Stimulated activated CD4-positive, alpha-beta T cell treated with anti-CD3 and anti-CD28 coated beads, Interleukin-2, amount 100 ng/mL, for 4 hours (primary cell): Measurements from ENCODE around the gene FHIT.

Experiments
- DNase-seq: peaks from one replicate; pipeline ENCODE4 v3.0.0-alpha.2; 2020; ENCODE audit warnings: low read depth

Gene FHIT

GRCh38 chr3:60276615-60277014, 974.6 kb downstream of the FHIT start:
- DNase-seq, result no peak

- DNase-seq, result no peak
Measured at GRCh38 chr3:60274646-60275045, 976.6 kb downstream of the FHIT start.

GRCh38 chr3:60274098-60274497, 977.2 kb downstream of the FHIT start:
- no peak for DNase-seq

GRCh38 chr3:60269829-60270266, 981.4 kb downstream of the FHIT start:
- no peak for DNase-seq

- no peak for DNase-seq
Measured at GRCh38 chr3:60269377-60269776, 981.9 kb downstream of the FHIT start.

- DNase-seq, result no peak
Measured at GRCh38 chr3:60268123-60268522, 983.1 kb downstream of the FHIT start.

GRCh38 chr3:60266444-60266843, 984.8 kb downstream of the FHIT start:
- no peak for DNase-seq

- no peak for DNase-seq
Measured at GRCh38 chr3:60263191-60263590, 988.1 kb downstream of the FHIT start.

- no peak for DNase-seq
Measured at GRCh38 chr3:60262546-60262945, 988.7 kb downstream of the FHIT start.

- no peak for DNase-seq
Measured at GRCh38 chr3:60260546-60260945, 990.7 kb downstream of the FHIT start.

- no peak for DNase-seq
Measured at GRCh38 chr3:60250810-60251209, 1000.4 kb downstream of the FHIT start.

GRCh38 chr3:60250206-60250605, 1001.0 kb downstream of the FHIT start:
- DNase-seq, result no peak

- no peak for DNase-seq
Measured at GRCh38 chr3:60246361-60246760, 1004.9 kb downstream of the FHIT start.

GRCh38 chr3:60243456-60243855, 1007.8 kb downstream of the FHIT start:
- no peak for DNase-seq

- DNase-seq, result no peak
Measured at GRCh38 chr3:60240492-60240891, 1010.8 kb downstream of the FHIT start.

GRCh38 chr3:60238550-60238949, 1012.7 kb downstream of the FHIT start:
- DNase-seq, result no peak

- no peak for DNase-seq
Measured at GRCh38 chr3:60229502-60229901, 1021.8 kb downstream of the FHIT start.

GRCh38 chr3:60228823-60229222, 1022.4 kb downstream of the FHIT start:
- DNase-seq, result no peak

GRCh38 chr3:60226912-60227311, 1024.3 kb downstream of the FHIT start:
- DNase-seq, result no peak

GRCh38 chr3:60225848-60226247, 1025.4 kb downstream of the FHIT start:
- no peak for DNase-seq

- DNase-seq, result no peak
Measured at GRCh38 chr3:60220768-60221167, 1030.5 kb downstream of the FHIT start.

- DNase-seq, result no peak
Measured at GRCh38 chr3:60219501-60219900, 1031.8 kb downstream of the FHIT start.

GRCh38 chr3:60217156-60217911, 1033.9 kb downstream of the FHIT start:
- no peak for DNase-seq

- no peak for DNase-seq
Measured at GRCh38 chr3:60216462-60217075, 1034.7 kb downstream of the FHIT start.
